IMR-90 (cell line): Measurements from ENCODE around the gene TSPEAR. TPM values are rescaled to one million over a fixed set of nuclear protein-coding genes. Genes with fewer than 3 reads are reported as not detected.

Experiments used
- ATAC-seq: fragments of 200-7000 bp; cut with Tn5 transposase; 2 replicates; pipeline ENCODE4 v1.9.1; 2020; ENCODE audit warnings: low read depth, mild to moderate bottlenecking, moderate library complexity
- BruUV-seq: library from RNA; stranded (reverse); fragments of 400-500 nt; replicated peaks from 2 replicates; lab custom pipeline; 2021; lab: Mats Ljungman, UMichigan
- CTCF ChIA-PET: fragments of 300-600 bp; formaldehyde crosslinking; extraction: SDS; loops from one replicate; lab custom pipeline; 2021; ENCODE audit warnings: antibody characterized with exemption; lab: Yijun Ruan, JAX
- POLR2A ChIA-PET: fragments of 300-600 bp; sonication (Branson Sonifier 250); formaldehyde crosslinking; loops from one replicate; lab custom pipeline; 2022; ENCODE audit warnings: antibody characterized with exemption; ENCODE audit not compliant: unreplicated experiment; lab: Charles Lee
- DNase-seq: peaks from one replicate; pipeline ENCODE4 v3.0.0; 2013
- H2AFZ ChIP-seq: replicated peaks from 2 replicates; pipeline ENCODE3; 2013; ENCODE audit warnings: low read length, mild to moderate bottlenecking; ENCODE audit not compliant: poor library complexity
- H2AK5ac ChIP-seq: 2 replicates; pipeline ENCODE4 v1.6.1; 2013; ENCODE audit warnings: low read depth, low read length, inconsistent platforms
- H2AK9ac ChIP-seq: replicated peaks from 2 replicates; pipeline ENCODE3; 2013; ENCODE audit warnings: mild to moderate bottlenecking, low read depth, low read length, moderate library complexity; ENCODE audit not compliant: poor library complexity
- H2BK120ac ChIP-seq: 2 replicates; pipeline ENCODE4 v1.6.1; 2013; ENCODE audit warnings: low read depth, low read length, inconsistent platforms
- H2BK15ac ChIP-seq: 3 replicates; pipeline ENCODE4 v1.6.1; 2013; ENCODE audit warnings: low read depth, low read length, inconsistent platforms
- H2BK20ac ChIP-seq: 2 replicates; pipeline ENCODE4 v1.6.1; 2013; ENCODE audit warnings: low read depth, mild to moderate bottlenecking, inconsistent platforms, low read length, moderate library complexity
- H2BK5ac ChIP-seq: 2 replicates; pipeline ENCODE4 v1.6.1; 2013; ENCODE audit warnings: mild to moderate bottlenecking, low read depth, low read length, inconsistent platforms; ENCODE audit not compliant: poor library complexity, severe bottlenecking
- H3K14ac ChIP-seq: replicated peaks from 2 replicates; pipeline ENCODE4 v1.6.1; 2013; ENCODE audit warnings: low read depth, low read length, inconsistent platforms
- H3K18ac ChIP-seq: 2 replicates; pipeline ENCODE4 v1.6.1; 2013; ENCODE audit warnings: low read depth, low read length, control low read depth
- H3K23ac ChIP-seq: 2 replicates; pipeline ENCODE4 v1.6.1; 2013; ENCODE audit warnings: low read depth, low read length, inconsistent platforms
- H3K27ac ChIP-seq: 2 replicates; pipeline ENCODE4 v1.5.1; 2013; ENCODE audit warnings: mild to moderate bottlenecking, control low read depth, low read length; ENCODE audit not compliant: insufficient read depth
- H3K27me3 ChIP-seq: 2 replicates; pipeline ENCODE4 v1.6.1; 2013; ENCODE audit warnings: low read length; ENCODE audit not compliant: control insufficient read depth, insufficient read depth
- H3K36me3 ChIP-seq: 2 replicates; pipeline ENCODE4 v1.6.1; 2013; ENCODE audit warnings: low read length, mixed read lengths; ENCODE audit not compliant: control insufficient read depth, insufficient read depth
- H3K4ac ChIP-seq: 2 replicates; pipeline ENCODE4 v1.6.1; 2013; ENCODE audit warnings: low read depth, low read length, inconsistent platforms
- H3K4me1 ChIP-seq: 2 replicates; pipeline ENCODE4 v1.6.1; 2013; ENCODE audit warnings: low read length, mixed read lengths; ENCODE audit not compliant: control insufficient read depth, insufficient read depth
- H3K4me2 ChIP-seq: 2 replicates; pipeline ENCODE4 v1.6.1; 2013; ENCODE audit warnings: low read depth, mild to moderate bottlenecking, control low read depth, low read length, moderate library complexity
- H3K4me3 ChIP-seq: 2 replicates; pipeline ENCODE4 v1.5.1; 2013; ENCODE audit warnings: low read depth, mild to moderate bottlenecking, control low read depth, low read length, moderate library complexity; ENCODE audit not compliant: insufficient read depth
- H3K56ac ChIP-seq: 2 replicates; pipeline ENCODE4 v1.6.1; 2013; ENCODE audit warnings: low read length, inconsistent platforms; ENCODE audit not compliant: insufficient read depth; ENCODE audit errors: extremely low read depth
- H3K79me1 ChIP-seq, 2 experiments: 2 replicates each; pipeline ENCODE4 v1.6.1; 2013; ENCODE audit warnings: low read length in 2 of 2, inconsistent platforms in 1 of 2, low read depth in 1 of 2
- H3K9ac ChIP-seq: 2 replicates; pipeline ENCODE4 v1.6.1; 2013; ENCODE audit warnings: low read depth, low read length, control low read depth
- H3K9me1 ChIP-seq: 2 replicates; pipeline ENCODE4 v1.6.1; 2013; ENCODE audit warnings: low read length, inconsistent platforms; ENCODE audit not compliant: insufficient read depth
- H3K9me3 ChIP-seq: 2 replicates; pipeline ENCODE4 v1.6.1; 2013; ENCODE audit warnings: low read length; ENCODE audit not compliant: control insufficient read depth, insufficient read depth
- H4K20me1 ChIP-seq: 2 replicates; pipeline ENCODE4 v1.6.1; 2013; ENCODE audit warnings: low read length, inconsistent platforms; ENCODE audit not compliant: insufficient read depth
- H4K5ac ChIP-seq: 2 replicates; pipeline ENCODE4 v1.6.1; 2013; ENCODE audit warnings: mild to moderate bottlenecking, low read depth, low read length, control low read depth
- H4K8ac ChIP-seq, 2 experiments: 2 replicates each; pipeline ENCODE4 v1.6.1; 2013; ENCODE audit warnings: low read depth in 2 of 2, low read length in 2 of 2, control low read depth in 1 of 2, inconsistent platforms in 1 of 2
- H4K91ac ChIP-seq: 2 replicates; pipeline ENCODE4 v1.6.1; 2013; ENCODE audit warnings: low read depth, low read length, inconsistent platforms; ENCODE audit not compliant: insufficient read depth
- FOS ChIP-seq: fragments of 150-350 bp; IDR thresholded peaks from 2 replicates; pipeline ENCODE4 v1.6.1; 2016; ENCODE audit warnings: low read depth, low read length
- MAZ ChIP-seq: IDR thresholded peaks from 2 replicates; pipeline ENCODE4 v1.6.1; 2012; ENCODE audit warnings: low read depth, mild to moderate bottlenecking, low read length, improper control_type of control experiment, moderate library complexity, borderline replicate concordance
- RAD21 ChIP-seq: IDR thresholded peaks from 2 replicates; pipeline ENCODE4 v1.6.1; 2012; ENCODE audit warnings: low read length, improper control_type of control experiment
- RFX5 ChIP-seq: IDR thresholded peaks from 2 replicates; pipeline ENCODE4 v1.8.0; 2012; ENCODE audit warnings: low read depth, mild to moderate bottlenecking, low read length, moderate library complexity
- WGBS, 2 experiments: methylation state at CpG; one replicate each; pipeline versions ENCODE4 v1.1.5 to v1.1.7; 2013; ENCODE audit warnings: missing lambda C conversion rate in 2 of 2; ENCODE audit not compliant: insufficient read length in 1 of 2; ENCODE audit errors: extremely low coverage in 2 of 2; 5-methylcytosine and 5-hydroxymethylcytosine counted together
- dilution Hi-C: fragments of 300-500 bp; cut with HindIII; formaldehyde crosslinking; loops from one replicate; pipeline ENCODE4 v1.14.3; 2018; ENCODE audit warnings: low sequenced_read_pairs; ENCODE audit not compliant: unreplicated experiment
- in situ Hi-C: fragments of 300-500 bp; cut with MboI; formaldehyde crosslinking; loops from 3 replicates; pipeline ENCODE4 v1.14.3; 2019; ENCODE audit warnings: low sequenced_read_pairs, inconsistent platforms, mixed read lengths
- intact Hi-C: fragments of 100-400 bp; cut with micrococcal nuclease; formaldehyde crosslinking; loops from 2 replicates; pipeline ENCODE4 v1.10.0; 2022
- polyA plus RNA-seq, 3 experiments: library from polyadenylated mRNA; depleted of rRNA; stranded (reverse); fragments of >200 nt; gene quantifications; 2 replicates each; pipeline ENCODE4 v1.2.3, GENCODE V29; 2012; ENCODE audit warnings: low replicate concordance in 1 of 3
- total RNA-seq: library from RNA; depleted of rRNA; stranded (reverse); fragments of >200 nt; gene quantifications from 2 replicates; pipeline ENCODE4 v1.2.3, GENCODE V29; 2012

Gene TSPEAR
- total and polyA plus RNA-seq, 2 of the 4 experiments (the other 2 are of a cell fraction) = not detected

DNA sequence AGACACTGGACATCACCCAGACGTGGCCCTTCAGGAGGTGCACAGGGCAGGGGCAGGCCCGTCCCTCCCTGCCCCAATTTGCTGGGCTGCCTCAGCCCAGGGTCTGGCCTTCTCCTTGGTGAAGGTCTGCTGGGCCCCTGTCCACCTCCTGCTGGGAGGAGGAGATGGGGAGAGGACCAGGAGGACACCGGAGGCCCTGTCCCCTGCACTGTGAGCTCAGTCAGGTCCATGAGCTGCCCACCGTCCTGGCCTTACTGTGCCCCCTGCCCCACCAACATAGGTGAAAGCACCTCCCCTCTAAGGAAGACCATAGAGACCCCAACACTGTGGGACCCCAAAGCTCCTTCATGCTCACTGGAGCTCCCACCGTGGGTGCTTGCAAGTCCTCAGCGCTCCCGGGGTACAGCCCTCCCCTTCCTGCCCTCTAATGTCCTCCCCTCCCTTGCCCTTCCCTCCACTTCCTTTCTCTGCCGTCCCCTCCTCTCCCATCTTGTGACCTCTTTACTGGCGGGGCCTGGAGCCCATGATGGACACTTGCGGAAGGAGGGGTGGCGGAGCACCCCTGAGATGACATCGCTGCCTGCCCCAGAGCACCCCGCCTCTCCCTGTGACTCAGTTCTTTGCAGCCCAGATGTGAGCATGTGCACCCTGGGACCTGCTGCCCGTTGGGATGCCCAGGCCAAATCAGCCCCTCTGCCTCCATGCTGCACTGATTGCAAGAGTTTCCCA lies 251.5 kb downstream of the TSPEAR start:
- H3K27me3 ChIP-seq = no peaks in the 10 kb centered on the region; the same call in 1 of the 2 replicates
- no peak overlapping the region for H2AK9ac ChIP-seq
- H3K14ac ChIP-seq = no peak overlapping the region
- no peaks in the 10 kb centered on the region for H4K20me1 ChIP-seq
- H3K23ac ChIP-seq = no peak overlapping the region
- H2AFZ ChIP-seq = no peak overlapping the region
- no peak overlapping the region for H4K5ac ChIP-seq
- no peak overlapping the region for H3K27ac ChIP-seq
- no peak overlapping the region for H4K8ac ChIP-seq
- CTCF ChIA-PET = no interaction called here
- intact Hi-C loops (no loop called here), in situ Hi-C loops (no loop called here), dilution Hi-C loops (no loop called here)
- H2BK120ac ChIP-seq = no peak overlapping the region
- no peaks in the 10 kb centered on the region for H3K79me1 ChIP-seq
- H3K9me3 ChIP-seq = no peaks in the 10 kb centered on the region
- H2BK20ac ChIP-seq = no peak overlapping the region
- H3K4me1 ChIP-seq = no peaks in the 10 kb centered on the region
- H3K9ac ChIP-seq = no peak overlapping the region
- H3K56ac ChIP-seq = no peak overlapping the region
- H3K36me3 ChIP-seq = no peaks in the 10 kb centered on the region
- no peak overlapping the region for H3K4me3 ChIP-seq
- TF ChIP-seq MAZ (no peak), RAD21 (no peak), FOS (no peak), RFX5 (no peak)
- H2BK5ac ChIP-seq = no peak overlapping the region
- H2AK5ac ChIP-seq = no peak overlapping the region
- H3K18ac ChIP-seq = no peak overlapping the region
- ATAC-seq = no peak
- H3K9me1 ChIP-seq = no peaks in the 10 kb centered on the region
- POLR2A ChIA-PET = no interaction called here
- 66% methylated on average over 6 of the region's 14 CpGs; no CpG with 5 or more reads in 1 of the 2 experiments for WGBS, 2 experiments
- H3K4me2 ChIP-seq = no peak overlapping the region
- no peak overlapping the region for H4K91ac ChIP-seq
- H3K4ac ChIP-seq = no peak overlapping the region
- no peak overlapping the region for H2BK15ac ChIP-seq
- DNase-seq = no peak
- BruUV-seq = no TSS peak
